ENCODE results near the gene TRMT11. TPM values are rescaled to one million over a fixed set of nuclear protein-coding genes. Genes with fewer than 3 reads are reported as not detected.

The TRMT11 gene
- total and polyA plus RNA-seq, 2 of the 8 experiments (the other 6 are each of a cell fraction or from before 2014, with no cell fraction given): 19.7 to 32.4 TPM

DNA sequence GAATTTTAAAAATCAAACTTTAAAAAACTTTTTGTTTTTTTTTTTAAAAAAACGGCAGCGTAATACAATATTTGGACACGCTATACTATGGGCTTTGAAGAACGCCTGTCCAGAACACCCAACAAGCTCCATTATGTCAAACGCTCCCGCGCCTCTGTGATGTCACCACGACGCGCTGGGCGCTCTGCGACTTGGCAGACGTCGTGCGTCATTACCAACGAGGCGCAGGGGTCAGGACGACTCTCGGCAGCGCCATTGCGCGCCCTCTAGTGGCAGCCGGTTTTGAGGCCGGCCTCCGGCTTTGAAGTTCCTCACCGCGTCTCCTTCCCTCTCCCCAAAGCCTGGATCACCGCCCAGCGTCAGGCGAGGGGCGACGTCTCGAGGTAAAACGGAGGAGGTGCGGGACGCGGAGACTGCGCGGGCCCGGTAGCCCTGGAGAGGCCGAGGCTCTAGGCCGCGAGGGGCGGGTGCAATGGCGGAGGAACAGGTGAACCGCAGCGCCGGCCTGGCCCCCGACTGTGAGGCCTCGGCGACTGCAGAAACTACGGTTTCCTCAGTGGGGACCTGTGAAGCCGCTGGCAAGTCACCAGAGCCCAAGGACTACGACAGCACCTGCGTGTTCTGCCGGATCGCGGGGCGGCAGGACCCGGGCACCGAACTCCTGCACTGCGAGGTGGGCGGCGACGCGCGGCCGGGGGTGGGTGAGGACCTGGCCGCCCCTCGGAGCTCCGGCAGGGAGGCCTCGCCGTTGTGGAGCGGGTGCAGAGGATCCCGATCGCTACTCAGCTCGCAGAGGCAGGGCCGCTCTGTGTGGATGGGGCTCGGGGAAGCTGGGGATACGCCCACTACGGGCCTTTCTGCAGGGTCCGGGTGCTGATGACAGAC, 29.6 kb upstream of the TRMT11 start, which contains the start of gene HINT3 (continued):
- TF ChIP-seq HDAC6 (IDR thresholded peaks at IDR 0.05; ENCODE audit: low read depth, low read length) (no peak), EP300 (IDR thresholded peaks at IDR 0.05; ENCODE audit: borderline replicate concordance in 1 of 2, low read depth in 2 of 2, low read length in 2 of 2) (peak in 1 of 2 experiments; percentile 79; a peak in 1 of 3 replicates), SAP30 (IDR thresholded peaks at IDR 0.05; ENCODE audit: insufficient read depth, insufficient replicate concordance, low read length) (no peak), TAF1 (IDR thresholded peaks at IDR 0.05; ENCODE audit: low read depth, low read length) (peak; percentile 82), CBX8 (IDR thresholded peaks at IDR 0.05; ENCODE audit: borderline replicate concordance, low read depth, low read length) (no peak), MAFK (IDR thresholded peaks at IDR 0.05; ENCODE audit: low read depth, low read length) (no peak), POU5F1 (IDR thresholded peaks at IDR 0.05; ENCODE audit: low read depth, low read length) (no peak), TBP (IDR thresholded peaks at IDR 0.05; ENCODE audit: low read depth, low read length) (peak; percentile 66; the same call in 1 of the 2 replicates), BRCA1 (IDR thresholded peaks at IDR 0.05; ENCODE audit: low read depth, low read length) (no peak; the same call in 1 of the 2 replicates), SP2 (IDR thresholded peaks at IDR 0.05; ENCODE audit: low read length) (peak; percentile 40; the same call in 1 of the 2 replicates), KDM4A (IDR thresholded peaks at IDR 0.05; ENCODE audit: low read depth, low read length, severe bottlenecking) (peak; percentile 99), KDM5A (IDR thresholded peaks at IDR 0.05; ENCODE audit: low read length) (peak; percentile 74), SUZ12 (IDR thresholded peaks at IDR 0.05; ENCODE audit: low read length) (no peak), JUND (IDR thresholded peaks at IDR 0.05; ENCODE audit: low read length) (peak; percentile 70), TCF12 (IDR thresholded peaks at IDR 0.05; ENCODE audit: low read depth, low read length) (no peak), ZNF274 (IDR thresholded peaks at IDR 0.05; ENCODE audit: borderline replicate concordance, extremely low read depth, low read length) (no peak), SRF (IDR thresholded peaks at IDR 0.05; ENCODE audit: low read depth, low read length) (peak; percentile 86), TAF7 (optimal IDR thresholded peaks at IDR 0.05; ENCODE audit: borderline replicate concordance, low read depth, low read length) (peak; percentile 97)
- TF ChIP-seq, protein P1, sequence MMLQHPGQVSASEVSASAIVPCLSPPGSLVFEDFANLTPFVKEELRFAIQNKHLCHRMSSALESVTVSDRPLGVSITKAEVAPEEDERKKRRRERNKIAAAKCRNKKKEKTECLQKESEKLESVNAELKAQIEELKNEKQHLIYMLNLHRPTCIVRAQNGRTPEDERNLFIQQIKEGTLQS (IDR thresholded peaks at IDR 0.05; ENCODE audit: insufficient read depth, low read depth, low read length): peak; percentile 96
- TF ChIP-seq, protein P2, sequence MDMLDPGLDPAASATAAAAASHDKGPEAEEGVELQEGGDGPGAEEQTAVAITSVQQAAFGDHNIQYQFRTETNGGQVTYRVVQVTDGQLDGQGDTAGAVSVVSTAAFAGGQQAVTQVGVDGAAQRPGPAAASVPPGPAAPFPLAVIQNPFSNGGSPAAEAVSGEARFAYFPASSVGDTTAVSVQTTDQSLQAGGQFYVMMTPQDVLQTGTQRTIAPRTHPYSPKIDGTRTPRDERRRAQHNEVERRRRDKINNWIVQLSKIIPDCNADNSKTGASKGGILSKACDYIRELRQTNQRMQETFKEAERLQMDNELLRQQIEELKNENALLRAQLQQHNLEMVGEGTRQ (IDR thresholded peaks at IDR 0.05; ENCODE audit: low read length): no peak
- TF ChIP-seq, protein P3, sequence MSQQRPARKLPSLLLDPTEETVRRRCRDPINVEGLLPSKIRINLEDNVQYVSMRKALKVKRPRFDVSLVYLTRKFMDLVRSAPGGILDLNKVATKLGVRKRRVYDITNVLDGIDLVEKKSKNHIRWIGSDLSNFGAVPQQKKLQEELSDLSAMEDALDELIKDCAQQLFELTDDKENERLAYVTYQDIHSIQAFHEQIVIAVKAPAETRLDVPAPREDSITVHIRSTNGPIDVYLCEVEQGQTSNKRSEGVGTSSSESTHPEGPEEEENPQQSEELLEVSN (IDR thresholded peaks at IDR 0.05): peak; percentile 38; the same call in 1 of the 2 replicates
